ENCODE data around the gene ATOSB.

DNA sequence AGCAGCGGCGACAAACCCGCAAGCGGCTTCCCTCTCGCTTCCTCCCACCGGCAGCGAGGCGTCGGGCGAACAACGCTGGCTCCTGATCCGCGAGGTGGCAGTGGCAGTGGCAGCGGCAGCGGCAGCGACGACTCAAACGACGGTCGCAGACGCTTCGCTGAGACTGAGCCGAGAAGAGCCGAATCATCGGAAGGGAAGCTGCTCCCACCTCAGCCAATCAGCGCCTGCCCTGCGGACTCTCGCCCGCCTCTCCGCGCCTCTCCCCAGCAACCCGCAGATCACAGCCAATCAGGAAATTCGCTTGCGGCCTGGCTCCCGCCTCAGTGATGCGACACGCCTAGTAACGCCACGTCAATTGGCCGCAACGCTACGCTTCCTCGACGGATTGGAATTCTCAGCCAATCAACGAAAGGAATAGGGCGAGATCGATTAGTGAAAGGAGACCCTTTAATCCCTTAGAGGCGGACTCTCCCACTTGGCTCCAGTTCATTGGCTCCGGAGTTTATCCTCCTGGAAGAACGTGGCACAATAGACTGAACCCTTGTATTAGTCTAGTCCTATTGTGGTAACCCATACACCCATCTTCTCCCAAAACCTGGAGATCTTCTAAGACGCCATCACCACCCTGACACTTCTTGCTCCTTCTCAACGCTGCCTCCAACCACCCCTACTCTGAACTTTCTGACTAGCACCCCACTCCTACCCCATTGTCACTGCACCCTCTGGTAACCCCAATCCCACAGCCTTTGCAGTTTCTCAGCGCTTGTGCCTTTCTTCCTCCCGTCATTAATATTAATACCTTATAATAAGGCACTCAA is 43.0 kb downstream of the ATOSB start, which contains the start of gene VCP:
- TF ChIP-seq BACH2 (CRISPR knock-in tag; IDR thresholded peaks at IDR 0.05; ENCODE audit: borderline replicate concordance) = no peak
- TF ChIP-seq ZFP3 (CRISPR knock-in tag; IDR thresholded peaks at IDR 0.05) = no peak
- no peak for TF ChIP-seq TCF4 (CRISPR knock-in tag; IDR thresholded peaks at IDR 0.05; ENCODE audit: borderline replicate concordance)
- no peak for TF ChIP-seq ZNF70 (CRISPR knock-in tag; IDR thresholded peaks at IDR 0.05)
- no peak for TF ChIP-seq ZNF565 (CRISPR knock-in tag; conservative IDR thresholded peaks at IDR 0.05; ENCODE audit: low read depth)
- no peak for TF ChIP-seq ZFP30 (CRISPR knock-in tag; IDR thresholded peaks at IDR 0.05)
- TF ChIP-seq OSR1 (CRISPR knock-in tag; IDR thresholded peaks at IDR 0.05) = no peak
- TF ChIP-seq, protein P1, sequence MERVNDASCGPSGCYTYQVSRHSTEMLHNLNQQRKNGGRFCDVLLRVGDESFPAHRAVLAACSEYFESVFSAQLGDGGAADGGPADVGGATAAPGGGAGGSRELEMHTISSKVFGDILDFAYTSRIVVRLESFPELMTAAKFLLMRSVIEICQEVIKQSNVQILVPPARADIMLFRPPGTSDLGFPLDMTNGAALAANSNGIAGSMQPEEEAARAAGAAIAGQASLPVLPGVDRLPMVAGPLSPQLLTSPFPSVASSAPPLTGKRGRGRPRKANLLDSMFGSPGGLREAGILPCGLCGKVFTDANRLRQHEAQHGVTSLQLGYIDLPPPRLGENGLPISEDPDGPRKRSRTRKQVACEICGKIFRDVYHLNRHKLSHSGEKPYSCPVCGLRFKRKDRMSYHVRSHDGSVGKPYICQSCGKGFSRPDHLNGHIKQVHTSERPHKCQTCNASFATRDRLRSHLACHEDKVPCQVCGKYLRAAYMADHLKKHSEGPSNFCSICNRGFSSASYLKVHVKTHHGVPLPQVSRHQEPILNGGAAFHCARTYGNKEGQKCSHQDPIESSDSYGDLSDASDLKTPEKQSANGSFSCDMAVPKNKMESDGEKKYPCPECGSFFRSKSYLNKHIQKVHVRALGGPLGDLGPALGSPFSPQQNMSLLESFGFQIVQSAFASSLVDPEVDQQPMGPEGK (CRISPR knock-in tag; IDR thresholded peaks at IDR 0.05; ENCODE audit: borderline replicate concordance) = no peak
- TF ChIP-seq SNAI2 (CRISPR knock-in tag; IDR thresholded peaks at IDR 0.05) = no peak
- no peak for TF ChIP-seq RARB (CRISPR knock-in tag; IDR thresholded peaks at IDR 0.05)
- TF ChIP-seq ISL1 (CRISPR knock-in tag; IDR thresholded peaks at IDR 0.05) = no peak
- no peak for TF ChIP-seq CREB5 (CRISPR knock-in tag; IDR thresholded peaks at IDR 0.05; ENCODE audit: low read depth)
- TF ChIP-seq, protein P2, sequence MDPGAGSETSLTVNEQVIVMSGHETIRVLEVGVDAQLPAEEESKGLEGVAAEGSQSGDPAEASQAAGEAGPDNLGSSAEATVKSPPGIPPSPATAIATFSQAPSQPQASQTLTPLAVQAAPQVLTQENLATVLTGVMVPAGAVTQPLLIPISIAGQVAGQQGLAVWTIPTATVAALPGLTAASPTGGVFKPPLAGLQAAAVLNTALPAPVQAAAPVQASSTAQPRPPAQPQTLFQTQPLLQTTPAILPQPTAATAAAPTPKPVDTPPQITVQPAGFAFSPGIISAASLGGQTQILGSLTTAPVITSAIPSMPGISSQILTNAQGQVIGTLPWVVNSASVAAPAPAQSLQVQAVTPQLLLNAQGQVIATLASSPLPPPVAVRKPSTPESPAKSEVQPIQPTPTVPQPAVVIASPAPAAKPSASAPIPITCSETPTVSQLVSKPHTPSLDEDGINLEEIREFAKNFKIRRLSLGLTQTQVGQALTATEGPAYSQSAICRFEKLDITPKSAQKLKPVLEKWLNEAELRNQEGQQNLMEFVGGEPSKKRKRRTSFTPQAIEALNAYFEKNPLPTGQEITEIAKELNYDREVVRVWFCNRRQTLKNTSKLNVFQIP (CRISPR knock-in tag; IDR thresholded peaks at IDR 0.05; ENCODE audit: borderline replicate concordance, low read depth) = no peak

Data from SK-N-SH treated with all-trans-retinoic acid at 6 μM for 48 hours (cell line).